ENCODE measurements around the gene SLBP. TPM values are rescaled to one million over a fixed set of nuclear protein-coding genes. Genes with fewer than 3 reads are reported as not detected.

The SLBP gene
- total and polyA plus RNA-seq, 2 donors (not counting 3 experiments of a cell fraction or from before 2014, with no cell fraction given) = 48.3 to 63.1 TPM

- Histone ChIP-seq H2AFZ (ENCODE audit: low read depth, low read length) (peak overlapping the region; percentile 90), H3K4me3 (replicated peaks in 1 of 3; ENCODE audit: insufficient read depth in 1 of 3, low read depth in 1 of 3, low read length in 3 of 3) (peak overlapping the region in 1 of 3 experiments; percentile 47), H3K9ac (replicated peaks; ENCODE audit: extremely low read depth, insufficient read depth, low read length) (no peak overlapping the region), H3K79me2 (ENCODE audit: control insufficient read depth, insufficient read depth, low read length) (no peaks in the 10 kb centered on the region), H3K4me2 (ENCODE audit: insufficient read depth, low read length) (peak overlapping the region; percentile 81), H4K20me1 (replicated peaks; ENCODE audit: control insufficient read depth, extremely low read depth, insufficient read depth, low read length) (no peaks in the 10 kb centered on the region), H3K36me3 (ENCODE audit: control insufficient read depth in 2 of 2, extremely low read depth in 1 of 2, insufficient read depth in 2 of 2, low read length in 2 of 2) (no peaks in the 10 kb centered on the region), H3K9me3 (replicated peaks; ENCODE audit: control insufficient read depth, insufficient read depth, low read length) (no peaks in the 10 kb centered on the region), H3K4me1 (ENCODE audit: control insufficient read depth, extremely low read depth, insufficient read depth, low read length) (peaks cover 10% of the 10 kb centered on the region), H3K9me1 (replicated peaks; ENCODE audit: control insufficient read depth, extremely low read depth, insufficient read depth, low read length) (no peaks in the 10 kb centered on the region), H3K27me3 (ENCODE audit: control insufficient read depth in 2 of 2, insufficient read depth in 2 of 2, low read length in 2 of 2) (no peaks in the 10 kb centered on the region), H3K27ac (ENCODE audit: insufficient read depth, low read depth, low read length) (no peak overlapping the region)
- POLR2A ChIA-PET = no interaction called here
- intact Hi-C loops (cut with micrococcal nuclease) = no loop called here
- no TSS peak for BruUV-seq (replicated peaks)
- no peak for DNase-seq (ENCODE audit: low read depth, low spot score)
- dilution Hi-C loops (cut with MboI; ENCODE audit: extremely low pct_ligation_motif_present, low sequenced_read_pairs) = no loop called here
- TF ChIP-seq MAX (IDR thresholded peaks at IDR 0.05; ENCODE audit: insufficient read depth, insufficient read length) = no peak
- TF ChIP-seq GATA2 (IDR thresholded peaks at IDR 0.05; ENCODE audit: insufficient read depth, insufficient read length, low read depth, low read length) = no peak
- no peak for TF ChIP-seq POLR2AphosphoS5 (IDR thresholded peaks at IDR 0.05; ENCODE audit: insufficient read depth, low read depth, low read length)
- no peak for TF ChIP-seq JUN (IDR thresholded peaks at IDR 0.05; ENCODE audit: borderline replicate concordance, insufficient read depth, insufficient read length, low read depth)
- CTCF ChIA-PET = interaction anchor here (1.5 to 2.1 kb wide), 2 partner anchors 10 to 44 kb away, joined by 3 to 14 read pairs; no protein-coding TSS in a partner anchor
- no peak for FAIRE-seq
Observed at GRCh38 chr4:1682860-1683259, 29.3 kb downstream of the SLBP start.

- TF ChIP-seq CTCF (IDR thresholded peaks at IDR 0.05; ENCODE audit: extremely low read depth in 1 of 2, insufficient read depth in 1 of 2, low read depth in 1 of 2, low read length in 2 of 2) (no peak), MYC (IDR thresholded peaks at IDR 0.05; ENCODE audit: low read depth, low read length) (no peak), GATA2 (IDR thresholded peaks at IDR 0.05; ENCODE audit: insufficient read depth, insufficient read length, low read depth, low read length) (no peak), POLR2AphosphoS5 (IDR thresholded peaks at IDR 0.05; ENCODE audit: insufficient read depth, low read depth, low read length) (no peak), MAX (IDR thresholded peaks at IDR 0.05; ENCODE audit: insufficient read depth, insufficient read length) (no peak), FOS (IDR thresholded peaks at IDR 0.05; ENCODE audit: borderline replicate concordance, insufficient read depth, low read length) (no peak), EZH2 (IDR thresholded peaks at IDR 0.05; ENCODE audit: borderline replicate concordance, low read depth, low read length, severe bottlenecking) (no peak), JUN (IDR thresholded peaks at IDR 0.05; ENCODE audit: borderline replicate concordance, insufficient read depth, insufficient read length, low read depth) (no peak), POLR2A (IDR thresholded peaks at IDR 0.05; ENCODE audit: low read depth, low read length) (no peak)
- no peak overlapping the region for H2AFZ ChIP-seq (ENCODE audit: low read depth, low read length)
Observed at GRCh38 chr4:1678244-1678643, 33.9 kb downstream of the SLBP start.

More at GRCh38 chr4:1678244-1678643, 33.9 kb downstream of the SLBP start:
- Histone ChIP-seq H3K27me3 (ENCODE audit: control insufficient read depth in 2 of 2, insufficient read depth in 2 of 2, low read length in 2 of 2) (no peaks in the 10 kb centered on the region), H3K4me3 (replicated peaks in 1 of 3; ENCODE audit: insufficient read depth in 1 of 3, low read depth in 1 of 3, low read length in 3 of 3) (no peak overlapping the region), H3K4me1 (ENCODE audit: control insufficient read depth, extremely low read depth, insufficient read depth, low read length) (peaks cover 3% of the 10 kb centered on the region), H3K36me3 (ENCODE audit: control insufficient read depth in 2 of 2, extremely low read depth in 1 of 2, insufficient read depth in 2 of 2, low read length in 2 of 2) (no peaks in the 10 kb centered on the region), H4K20me1 (replicated peaks; ENCODE audit: control insufficient read depth, extremely low read depth, insufficient read depth, low read length) (no peaks in the 10 kb centered on the region), H3K9me1 (replicated peaks; ENCODE audit: control insufficient read depth, extremely low read depth, insufficient read depth, low read length) (no peaks in the 10 kb centered on the region), H3K9ac (replicated peaks; ENCODE audit: extremely low read depth, insufficient read depth, low read length) (no peak overlapping the region), H3K4me2 (ENCODE audit: insufficient read depth, low read length) (no peak overlapping the region), H3K27ac (ENCODE audit: insufficient read depth, low read depth, low read length) (no peak overlapping the region), H3K79me2 (ENCODE audit: control insufficient read depth, insufficient read depth, low read length) (no peaks in the 10 kb centered on the region), H3K9me3 (replicated peaks; ENCODE audit: control insufficient read depth, insufficient read depth, low read length) (no peaks in the 10 kb centered on the region)
- no peak for FAIRE-seq
- POLR2A ChIA-PET = no interaction called here
- dilution Hi-C loops (cut with MboI; ENCODE audit: extremely low pct_ligation_motif_present, low sequenced_read_pairs) = no loop called here
- BruUV-seq (replicated peaks) = no TSS peak
- intact Hi-C loops (cut with micrococcal nuclease) = no loop called here
- no peak for DNase-seq (ENCODE audit: low read depth, low spot score)
- CTCF ChIA-PET = interaction anchor here (0.9 kb wide), 1 partner anchor 18 kb away, joined by 3 read pairs; no protein-coding TSS in a partner anchor

Data from endothelial cell of umbilical vein (primary cell).